GM23248 (cell line): ENCODE measurements around the gene ZNF326.

ENCODE experiments used
- EZH2 ChIP-seq: fragments of 200-600 bp; sonication (generic); IDR thresholded peaks from 2 replicates; pipeline ENCODE4 v1.6.1; 2018; ENCODE audit warnings: antibody characterized with exemption, mild to moderate bottlenecking; ENCODE audit not compliant: insufficient read depth, poor library complexity, severe bottlenecking
- EZH2phosphoT487 ChIP-seq: fragments of 200-600 bp; sonication (generic); IDR thresholded peaks from 2 replicates; pipeline ENCODE4 v1.6.1; 2018; ENCODE audit warnings: antibody characterized with exemption, moderate library complexity, mild to moderate bottlenecking, low read depth; ENCODE audit not compliant: insufficient read depth

DNA sequence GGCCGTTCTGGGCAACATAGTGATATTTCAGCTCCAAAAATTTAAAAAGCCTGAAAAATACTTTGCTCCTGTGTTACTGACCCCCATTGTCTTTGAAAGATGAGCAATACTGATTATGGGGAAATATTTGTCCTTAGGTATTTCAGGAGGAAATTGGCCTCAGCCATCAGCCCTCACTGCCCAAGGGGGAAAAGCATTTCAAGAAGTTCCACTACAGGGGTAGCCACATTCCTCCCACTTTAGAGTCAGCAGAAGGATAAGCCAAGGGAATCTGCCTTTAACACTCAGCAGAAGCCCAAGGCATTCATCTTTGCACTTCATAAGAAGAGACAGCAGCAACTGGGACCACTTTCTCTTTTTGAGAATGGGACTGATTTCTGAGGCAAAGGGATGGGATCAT lies 40.5 kb upstream of the ZNF326 start:
- TF ChIP-seq EZH2 (no peak), EZH2phosphoT487 (no peak)
